Aorta (tissue), 5 donors: ENCODE data around the gene KLHL18. TPM values are rescaled to one million over a fixed set of nuclear protein-coding genes. Genes with fewer than 3 reads are reported as not detected.
"Not testable (repeated sequence)": the region's sequence is repeated elsewhere in the genome, so short reads cannot be mapped to it uniquely, and the experiment has no call there.

ENCODE experiments used
- ATAC-seq: fragments of 200-7000 bp; cut with Tn5 transposase; one replicate; pipeline ENCODE4 v1.9.1; 2022; ENCODE audit warnings: moderate library complexity; ENCODE audit not compliant: low FRiP score
- DNase-seq, 2 donors: peaks; one replicate each; pipeline ENCODE4 v3.0.0-alpha.2; 2020
- H3K27ac ChIP-seq, 2 donors: one replicate each; pipeline ENCODE4 v1.5.1; 2013; ENCODE audit warnings: low read length in 2 of 2, mild to moderate bottlenecking in 2 of 2, moderate library complexity in 2 of 2, control low read depth in 1 of 2, inconsistent platforms in 1 of 2, low read depth in 1 of 2
- H3K27me3 ChIP-seq, 2 donors: one replicate each; pipeline ENCODE4 v1.6.1; 2013; ENCODE audit warnings: control low read depth in 1 of 2, low read length in 1 of 2, mild to moderate bottlenecking in 1 of 2, moderate library complexity in 1 of 2; ENCODE audit not compliant: insufficient read depth in 2 of 2, control insufficient read depth in 1 of 2
- H3K36me3 ChIP-seq, 2 donors: one replicate each; pipeline ENCODE4 v1.6.1; 2013; ENCODE audit warnings: control low read depth in 1 of 2, low read length in 1 of 2, mild to moderate bottlenecking in 1 of 2; ENCODE audit not compliant: insufficient read depth in 2 of 2, control insufficient read depth in 1 of 2
- H3K4me1 ChIP-seq, 2 donors: one replicate each; pipeline ENCODE4 v1.6.1; 2013; ENCODE audit warnings: low read length in 2 of 2, control low read depth in 1 of 2, mild to moderate bottlenecking in 1 of 2, moderate library complexity in 1 of 2; ENCODE audit not compliant: insufficient read depth in 2 of 2, control insufficient read depth in 1 of 2
- H3K4me3 ChIP-seq, 2 donors: one replicate each; pipeline ENCODE4 v1.5.1; 2013; ENCODE audit warnings: low read length in 2 of 2, control low read depth in 1 of 2, mild to moderate bottlenecking in 1 of 2
- H3K9me3 ChIP-seq: one replicate; pipeline ENCODE4 v1.6.1; 2013; ENCODE audit warnings: mild to moderate bottlenecking, low read length; ENCODE audit not compliant: control insufficient read depth
- WGBS, 2 donors: extraction: QIAGEN DNeasy Blood & Tissue Kit; methylation state at CpG; one replicate each; pipeline ENCODE4 v1.1.7; 2013; 5-methylcytosine and 5-hydroxymethylcytosine counted together
- intact Hi-C, 2 donors: fragments of 100-400 bp; cut with DNase I; formaldehyde crosslinking; loops; one replicate each; pipeline versions ENCODE4 v1.14.2 to v1.15.0; 2022
- polyA plus RNA-seq, 2 donors: library from polyadenylated mRNA; stranded (reverse); fragments of 200-250 nt; gene quantifications; one replicate each; pipeline ENCODE4 v1.2.3, GENCODE V29; 2013
- total RNA-seq, 2 donors: library from RNA; stranded (reverse); fragmentation: NEBNext Ultra II Directional; extraction: Animal tissue kit (Norgen Biotek cat#: 25700); gene quantifications; one replicate each; pipeline ENCODE4 v1.2.1, GENCODE V29; 2021
- donor health status: healthy with polysubstance abuse.
- donor health status: Bipolar disorder and iron deficiency.
- donor health status: DM: no; HTN: no; CAD: no.
- donor health status: DM: no; HTN: no; CAD: no.
- donor health status: DM: yes; HTN: yes; CAD: no.

KLHL18 gene
- total and polyA plus RNA-seq, 4 donors: 9.0 to 26.7 (median 21.6) TPM

- 89 to 93% methylated on average over 31 of the region's 31 CpGs for WGBS, 2 donors
- no peak overlapping the region for H3K27ac ChIP-seq
- H3K4me3 ChIP-seq: no peak overlapping the region
- ATAC-seq (no peak), DNase-seq (no peak)
- intact Hi-C loops: no loop called here
- no peaks in the 10 kb centered on the region for H3K4me1 ChIP-seq
- no peaks in the 10 kb centered on the region for H3K36me3 ChIP-seq
- peaks cover 2% of the 10 kb centered on the region for H3K9me3 ChIP-seq
- no peaks in the 10 kb centered on the region for H3K27me3 ChIP-seq
These were observed 73.5 kb downstream of the KLHL18 start for GRCh38 chr3:47356201-47356600.

GRCh38 chr3:47359323-47359722 is 76.6 kb downstream of the KLHL18 start:
- intact Hi-C loops: no loop called here
- Histone ChIP-seq H3K36me3 (no peaks in the 10 kb centered on the region), H3K9me3 (peaks cover 2% of the 10 kb centered on the region), H3K27me3 (no peaks in the 10 kb centered on the region), H3K27ac (no peak overlapping the region), H3K4me3 (no peak overlapping the region), H3K4me1 (no peaks in the 10 kb centered on the region)
- ATAC-seq (no peak), DNase-seq (no peak)
- WGBS, 2 donors: 61 to 67% methylated on average over 1 of the region's 1 CpG

- intact Hi-C loops, H3K9me3 ChIP-seq, H3K4me1 ChIP-seq, H3K36me3 ChIP-seq, H3K27ac ChIP-seq, H3K4me3 ChIP-seq, DNase-seq, ATAC-seq, H3K27me3 ChIP-seq: not testable (repeated sequence)
- 93 to 95% methylated on average over 4 of the region's 4 CpGs for WGBS, 2 donors
These were observed 77.4 kb downstream of the KLHL18 start for GRCh38 chr3:47360110-47360517.

- no peak for DNase-seq
- 92 to 94% methylated on average over 5 of the region's 5 CpGs for WGBS, 2 donors
- H3K36me3 ChIP-seq: no peaks in the 10 kb centered on the region
- H3K27ac ChIP-seq: no peak overlapping the region
- H3K4me1 ChIP-seq: peaks cover 0 to 1% of the 10 kb centered on the region in 2 donors
- no peak for ATAC-seq
- H3K9me3 ChIP-seq: peaks cover 2% of the 10 kb centered on the region
- H3K27me3 ChIP-seq: no peaks in the 10 kb centered on the region
- intact Hi-C loops: no loop called here
- H3K4me3 ChIP-seq: no peak overlapping the region
These were observed 80.0 kb downstream of the KLHL18 start for GRCh38 chr3:47362701-47363100.

DNA sequence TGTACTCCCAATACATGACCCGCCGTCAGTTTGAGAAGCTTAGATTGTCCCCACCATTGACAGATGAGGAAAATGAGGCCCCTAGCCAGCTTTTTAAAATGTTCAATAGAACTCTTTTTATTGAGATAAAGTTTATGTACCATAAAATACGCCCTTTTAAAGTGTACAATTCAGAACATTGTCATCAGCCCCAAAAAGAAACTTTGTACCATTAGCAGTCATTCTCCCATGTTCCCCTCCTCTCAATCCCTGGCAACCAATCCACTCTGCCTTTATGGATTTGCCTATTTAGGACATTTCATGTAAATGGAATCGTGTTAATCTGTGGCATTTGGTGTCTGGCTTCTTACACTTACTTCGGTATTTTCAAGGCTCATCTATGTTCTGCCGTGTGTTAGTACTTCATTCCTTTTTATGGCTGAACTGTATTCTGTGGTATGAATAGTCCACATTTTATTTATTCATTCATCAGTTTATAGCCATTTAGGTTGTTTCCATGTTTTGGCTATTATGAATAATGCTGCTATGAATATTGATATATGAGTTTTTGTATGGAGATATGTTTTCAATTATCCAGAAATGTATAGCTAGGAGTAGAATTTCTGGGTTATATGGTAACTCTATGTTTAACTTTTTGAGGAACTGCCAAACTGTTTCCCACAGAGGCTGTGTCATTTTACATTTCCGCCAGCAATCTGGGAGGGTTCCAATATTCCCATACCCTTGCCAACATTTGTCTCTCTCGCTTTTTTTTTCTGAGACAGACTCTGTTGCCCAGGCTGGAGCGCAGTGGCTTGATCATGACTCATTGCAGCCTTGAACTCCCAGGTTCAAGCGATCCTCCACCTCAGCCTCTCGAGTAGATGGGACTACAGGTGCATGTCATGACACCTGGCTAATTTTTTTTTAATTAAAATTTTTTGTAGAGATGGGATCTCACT is 82.7 kb downstream of the KLHL18 start:
- ATAC-seq: peak; percentile 26

GRCh38 chr3:47366833-47367232 is 84.1 kb downstream of the KLHL18 start:
- H3K36me3 ChIP-seq: no peaks in the 10 kb centered on the region
- H3K27me3 ChIP-seq: no peaks in the 10 kb centered on the region
- no peak overlapping the region for H3K27ac ChIP-seq
- DNase-seq (no peak), ATAC-seq (no peak)
- 99 to 100% methylated on average over 2 of the region's 2 CpGs for WGBS, 2 donors
- H3K4me3 ChIP-seq: no peak overlapping the region
- no peaks in the 10 kb centered on the region for H3K9me3 ChIP-seq
- H3K4me1 ChIP-seq: peaks cover 0 to 1% of the 10 kb centered on the region in 2 donors
- intact Hi-C loops: no loop called here

More for the DNA sequence above, 82.7 kb downstream of the KLHL18 start:
- no peak overlapping the region for H3K4me3 ChIP-seq
- 20 to 24% methylated on average over 11 of the region's 11 CpGs for WGBS, 2 donors
- H3K9me3 ChIP-seq: no peaks in the 10 kb centered on the region
- intact Hi-C loops: no loop called here
- peaks cover 0 to 1% of the 10 kb centered on the region in 2 donors for H3K4me1 ChIP-seq
- no peaks in the 10 kb centered on the region for H3K36me3 ChIP-seq
- peak in 1 of 2 donors; percentile 66 for DNase-seq
- H3K27ac ChIP-seq: no peak overlapping the region
- no peaks in the 10 kb centered on the region for H3K27me3 ChIP-seq

GRCh38 chr3:47367631-47368030 is 84.9 kb downstream of the KLHL18 start:
- H3K36me3 ChIP-seq: no peaks in the 10 kb centered on the region
- intact Hi-C loops: no loop called here
- H3K27me3 ChIP-seq: no peaks in the 10 kb centered on the region
- no peak overlapping the region for H3K4me3 ChIP-seq
- no peaks in the 10 kb centered on the region for H3K9me3 ChIP-seq
- ATAC-seq: no peak
- H3K27ac ChIP-seq: no peak overlapping the region
- WGBS, 2 donors: 97 to 98% methylated on average over 7 of the region's 7 CpGs
- DNase-seq: no peak
- peaks cover 0 to 1% of the 10 kb centered on the region in 2 donors for H3K4me1 ChIP-seq

- DNase-seq, ATAC-seq, H3K27ac ChIP-seq, intact Hi-C loops, H3K4me1 ChIP-seq, H3K36me3 ChIP-seq, H3K4me3 ChIP-seq, H3K27me3 ChIP-seq, H3K9me3 ChIP-seq: not testable (repeated sequence)
- WGBS, 2 donors: 89 to 90% methylated on average over 8 of the region's 8 CpGs
These were observed 87.3 kb downstream of the KLHL18 start for GRCh38 chr3:47370020-47370419.
